GM18870 (cell line): ENCODE data around the gene GLP2R.

Experiments used
- ATAC-seq: cut with Tn5 transposase; IDR thresholded peaks from one replicate; pipeline ENCODE4 v1.9.1; 2021; ENCODE audit warnings: moderate library complexity; ENCODE audit not compliant: unreplicated experiment

GLP2R gene

GRCh38 chr17:9813166-9813565, 12.6 kb upstream of the GLP2R start:
- ATAC-seq, result no peak

- no peak for ATAC-seq
These were observed 11.3 kb upstream of the GLP2R start for GRCh38 chr17:9814337-9814945.

- no peak for ATAC-seq
These were observed 9.3 kb upstream of the GLP2R start for GRCh38 chr17:9816472-9816871.

- no peak for ATAC-seq
These were observed 8.6 kb upstream of the GLP2R start for GRCh38 chr17:9817086-9817485.

- no peak for ATAC-seq
These were observed 7.0 kb upstream of the GLP2R start for GRCh38 chr17:9818760-9819159.

- ATAC-seq, result no peak
These were observed 5.3 kb upstream of the GLP2R start for GRCh38 chr17:9820448-9820847.

- ATAC-seq, result no peak
These were observed 3.8 kb upstream of the GLP2R start, which contains the start of gene GSG1L2 for GRCh38 chr17:9821921-9822320. GSG1L2 (minus strand) TSS chr17:9822079; CDS start chr17:9822071, 8 bp downstream.

- no peak for ATAC-seq
These were observed 1.6 kb upstream of the GLP2R start for GRCh38 chr17:9824094-9824493.

GRCh38 chr17:9824797-9825338, 856 bp upstream of the GLP2R start:
- no peak for ATAC-seq

- no peak for ATAC-seq
These were observed 2.9 kb downstream of the GLP2R start for GRCh38 chr17:9828296-9829295.

GRCh38 chr17:9829343-9829742, 3.6 kb downstream of the GLP2R start:
- ATAC-seq, result no peak

GRCh38 chr17:9830711-9831110, 5.0 kb downstream of the GLP2R start:
- ATAC-seq, result no peak

- no peak for ATAC-seq
These were observed 8.2 kb downstream of the GLP2R start for GRCh38 chr17:9833922-9834321.

GRCh38 chr17:9837551-9838471, 12.1 kb downstream of the GLP2R start:
- ATAC-seq, result no peak

- ATAC-seq, result no peak
These were observed 13.7 kb downstream of the GLP2R start for GRCh38 chr17:9839433-9839832.

GRCh38 chr17:9842057-9842758, 16.5 kb downstream of the GLP2R start:
- ATAC-seq, result no peak

GRCh38 chr17:9843152-9844010, 17.7 kb downstream of the GLP2R start:
- ATAC-seq, result no peak

GRCh38 chr17:9844153-9844552, 18.4 kb downstream of the GLP2R start:
- no peak for ATAC-seq

GRCh38 chr17:9845306-9845705, 19.6 kb downstream of the GLP2R start:
- no peak for ATAC-seq
